Pons (tissue), 1 donor: ENCODE results near the gene FAM200A.
"Not testable (repeated sequence)": the region's sequence is repeated elsewhere in the genome, so short reads cannot be mapped to it uniquely, and the experiment has no call there.

ENCODE experiments used
- DNase-seq: peaks from one replicate; pipeline ENCODE4 v3.0.0-alpha.2; 2016; ENCODE audit warnings: low spot score

The FAM200A gene

GRCh38 chr7:99504281-99504602 is 47.7 kb downstream of the FAM200A start:
- no peak for DNase-seq

- DNase-seq, result not testable (repeated sequence)
Measured at GRCh38 chr7:99501236-99501635, 50.7 kb downstream of the FAM200A start.

- no peak for DNase-seq
Measured at GRCh38 chr7:99500637-99501009, 51.3 kb downstream of the FAM200A start.

GRCh38 chr7:99499721-99500636 is 51.9 kb downstream of the FAM200A start, which contains the start of gene ZNF394:
TSS of gene ZNF394 (minus strand) at chr7:99500281. CDS start at chr7:99500093, 188 bp downstream.
- DNase-seq, result peak; percentile 95

DNA sequence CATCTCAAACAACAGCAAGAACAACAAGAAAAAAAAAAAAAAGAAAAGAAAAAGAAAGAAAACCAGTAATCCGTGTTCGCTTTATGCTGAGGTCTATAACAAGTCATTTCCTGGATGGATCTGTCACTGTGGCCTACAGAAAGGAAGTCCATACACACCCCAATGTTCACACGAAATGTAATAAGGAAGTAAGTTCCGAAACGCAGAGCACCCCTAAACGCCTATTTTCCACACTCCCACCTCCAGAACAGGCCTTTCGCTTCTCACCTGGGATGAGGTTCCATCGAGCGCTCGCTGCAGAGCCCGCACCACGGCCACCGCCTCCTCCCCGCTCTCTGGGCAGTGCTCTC is 52.6 kb downstream of the FAM200A start:
- no peak for DNase-seq

GRCh38 chr7:99498546-99498944 is 53.4 kb downstream of the FAM200A start:
- no peak for DNase-seq

GRCh38 chr7:99497766-99498545 is 54.0 kb downstream of the FAM200A start:
- no peak for DNase-seq
